ENCODE data around the gene RNU1-2. TPM values are rescaled to one million over a fixed set of nuclear protein-coding genes. Genes with fewer than 3 reads are reported as not detected.
A peak's percentile ranks its signal among the peaks of the same experiment; 100 is the strongest.
"Not testable (repeated sequence)": the region's sequence is repeated elsewhere in the genome, so short reads cannot be mapped to it uniquely, and the experiment has no call there.

Gene RNU1-2
- total RNA-seq, 5 donors from 2014 or later (not counting 1 experiment from before 2014, with no cell fraction given): 2,148 to 4,743 (median 3,650) TPM

GRCh38 chr1:16873076-16873879 lies 22.5 kb upstream of the RNU1-2 start:
- ATAC-seq (replicated peaks in 1 of 4): peak; percentile 64 to 73 (median 66)
- not testable (repeated sequence) for H3K27ac ChIP-seq (ENCODE audit: low read length)

GRCh38 chr1:16874968-16875765 lies 20.6 kb upstream of the RNU1-2 start:
- 78% methylated on average over 8 of the region's 35 CpGs for WGBS (ENCODE audit: insufficient coverage)
- POLR2A ChIA-PET, H3K36me3 Mint-ChIP-seq: not testable (repeated sequence)

More at GRCh38 chr1:16873076-16873879, 22.5 kb upstream of the RNU1-2 start:
- H3K27ac Mint-ChIP-seq; H3K9me3 Mint-ChIP-seq; H3K9me3 ChIP-seq; CTCF ChIA-PET; H3K36me3 ChIP-seq (ENCODE audit: control insufficient read depth in 2 of 2, extremely low read depth in 1 of 2, insufficient read depth in 1 of 2, low read length in 1 of 2); POLR2A ChIA-PET; H3K36me3 Mint-ChIP-seq: not testable (repeated sequence)
- H3K4me1 Mint-ChIP-seq: peaks cover 11 to 13% (median 12%) of the 10 kb centered on the region in 3 donors
- peaks cover 0 to 32% of the 10 kb centered on the region in 2 experiments for H3K27me3 ChIP-seq (replicated peaks in 1 of 2; ENCODE audit: control insufficient read depth in 2 of 2, extremely low read depth in 1 of 2, insufficient read depth in 2 of 2, low read length in 1 of 2)
- WGBS (ENCODE audit: insufficient coverage): 43% methylated on average over 13 of the region's 52 CpGs
- peak overlapping the region in 1 of 2 donors; percentile 21 for H3K4me3 ChIP-seq (ENCODE audit: control insufficient read depth in 1 of 2, extremely low read depth in 1 of 2, low read length in 1 of 2)
- DNase-seq: peak in 33 of 35 experiments; percentile 26 to 83 (median 55)
- H3K4me3 Mint-ChIP-seq: peak overlapping the region; percentile 74 to 85 (median 75)
- H3K4me1 ChIP-seq (ENCODE audit: control insufficient read depth in 1 of 2, extremely low read depth in 1 of 2, insufficient read depth in 2 of 2, low read length in 2 of 2): peaks cover 0 to 15% of the 10 kb centered on the region in 2 experiments
- H3K27me3 Mint-ChIP-seq: peaks cover 12 to 44% of the 10 kb centered on the region in 2 donors

GRCh38 chr1:16881742-16882141 lies 14.0 kb upstream of the RNU1-2 start:
- H3K27ac Mint-ChIP-seq; POLR2A ChIA-PET; H3K9me3 Mint-ChIP-seq; H3K4me3 ChIP-seq (ENCODE audit: control insufficient read depth in 1 of 2, extremely low read depth in 1 of 2, low read length in 1 of 2); ATAC-seq (replicated peaks in 1 of 4); CTCF ChIA-PET; H3K4me1 Mint-ChIP-seq; H3K36me3 Mint-ChIP-seq; H3K27me3 ChIP-seq (replicated peaks in 1 of 2; ENCODE audit: control insufficient read depth in 2 of 2, extremely low read depth in 1 of 2, insufficient read depth in 2 of 2, low read length in 1 of 2); H3K27ac ChIP-seq (ENCODE audit: low read length); H3K36me3 ChIP-seq (ENCODE audit: control insufficient read depth in 2 of 2, extremely low read depth in 1 of 2, insufficient read depth in 1 of 2, low read length in 1 of 2); H3K9me3 ChIP-seq; H3K4me1 ChIP-seq (ENCODE audit: control insufficient read depth in 1 of 2, extremely low read depth in 1 of 2, insufficient read depth in 2 of 2, low read length in 2 of 2); H3K4me3 Mint-ChIP-seq; DNase-seq: not testable (repeated sequence)
- H3K27me3 Mint-ChIP-seq: peaks cover 12 to 44% of the 10 kb centered on the region in 2 donors
- 100% methylated on average over 1 of the region's 1 CpG for WGBS (ENCODE audit: insufficient coverage)

More at GRCh38 chr1:16874968-16875765, 20.6 kb upstream of the RNU1-2 start:
- Mint-ChIP-seq H3K27me3 (peaks cover 17 to 54% of the 10 kb centered on the region in 2 donors), H3K4me1 (peaks cover 11 to 13% (median 12%) of the 10 kb centered on the region in 3 donors), H3K27ac (peak overlapping the region in 1 of 2 donors; percentile 50)
- ATAC-seq (replicated peaks in 1 of 4); H3K4me3 Mint-ChIP-seq; H3K9me3 Mint-ChIP-seq; H3K4me3 ChIP-seq (ENCODE audit: control insufficient read depth in 1 of 2, extremely low read depth in 1 of 2, low read length in 1 of 2); DNase-seq; CTCF ChIA-PET; H3K9me3 ChIP-seq; H3K27ac ChIP-seq (ENCODE audit: low read length); H3K36me3 ChIP-seq (ENCODE audit: control insufficient read depth in 2 of 2, extremely low read depth in 1 of 2, insufficient read depth in 1 of 2, low read length in 1 of 2): not testable (repeated sequence)
- Histone ChIP-seq H3K4me1 (ENCODE audit: control insufficient read depth in 1 of 2, extremely low read depth in 1 of 2, insufficient read depth in 2 of 2, low read length in 2 of 2) (peaks cover 0 to 15% of the 10 kb centered on the region in 2 experiments), H3K27me3 (replicated peaks in 1 of 2; ENCODE audit: control insufficient read depth in 2 of 2, extremely low read depth in 1 of 2, insufficient read depth in 2 of 2, low read length in 1 of 2) (peaks cover 0 to 28% of the 10 kb centered on the region in 2 experiments)

GRCh38 chr1:16882986-16883385 lies 12.8 kb upstream of the RNU1-2 start:
- Histone ChIP-seq H3K4me1 (ENCODE audit: control insufficient read depth in 1 of 2, extremely low read depth in 1 of 2, insufficient read depth in 2 of 2, low read length in 2 of 2) (no peaks in the 10 kb centered on the region), H3K36me3 (ENCODE audit: control insufficient read depth in 2 of 2, extremely low read depth in 1 of 2, insufficient read depth in 1 of 2, low read length in 1 of 2) (no peaks in the 10 kb centered on the region), H3K27ac (ENCODE audit: low read length) (no peak overlapping the region), H3K27me3 (replicated peaks in 1 of 2; ENCODE audit: control insufficient read depth in 2 of 2, extremely low read depth in 1 of 2, insufficient read depth in 2 of 2, low read length in 1 of 2) (peaks cover 3 to 4% of the 10 kb centered on the region in 2 experiments), H3K9me3 (no peaks in the 10 kb centered on the region), H3K4me3 (ENCODE audit: control insufficient read depth in 1 of 2, extremely low read depth in 1 of 2, low read length in 1 of 2) (no peak overlapping the region)
- no peak overlapping the region for H3K27ac Mint-ChIP-seq
- CTCF ChIA-PET: no interaction called here
- POLR2A ChIA-PET: no interaction called here
- H3K27me3 Mint-ChIP-seq: peaks cover 12 to 35% of the 10 kb centered on the region in 2 donors
- 78% methylated on average over 2 of the region's 4 CpGs for WGBS (ENCODE audit: insufficient coverage)
- H3K9me3 Mint-ChIP-seq: no peaks in the 10 kb centered on the region
- H3K4me1 Mint-ChIP-seq: peaks cover 0 to 2% (median under 1%) of the 10 kb centered on the region in 3 donors
- no peaks in the 10 kb centered on the region for H3K36me3 Mint-ChIP-seq
- DNase-seq (no peak), ATAC-seq (replicated peaks in 1 of 4) (no peak)
- no peak overlapping the region for H3K4me3 Mint-ChIP-seq

GRCh38 chr1:16884487-16884886 lies 11.3 kb upstream of the RNU1-2 start:
- H3K4me1 ChIP-seq (ENCODE audit: control insufficient read depth in 1 of 2, extremely low read depth in 1 of 2, insufficient read depth in 2 of 2, low read length in 2 of 2); H3K27ac Mint-ChIP-seq; DNase-seq; H3K4me3 Mint-ChIP-seq; CTCF ChIA-PET; H3K36me3 ChIP-seq (ENCODE audit: control insufficient read depth in 2 of 2, extremely low read depth in 1 of 2, insufficient read depth in 1 of 2, low read length in 1 of 2); H3K36me3 Mint-ChIP-seq; H3K9me3 ChIP-seq; ATAC-seq (replicated peaks in 1 of 4); H3K4me3 ChIP-seq (ENCODE audit: control insufficient read depth in 1 of 2, extremely low read depth in 1 of 2, low read length in 1 of 2); POLR2A ChIA-PET; H3K27me3 ChIP-seq (replicated peaks in 1 of 2; ENCODE audit: control insufficient read depth in 2 of 2, extremely low read depth in 1 of 2, insufficient read depth in 2 of 2, low read length in 1 of 2); H3K27ac ChIP-seq (ENCODE audit: low read length); H3K9me3 Mint-ChIP-seq: not testable (repeated sequence)
- WGBS (ENCODE audit: insufficient coverage): 40% methylated on average over 1 of the region's 5 CpGs
- Mint-ChIP-seq H3K4me1 (peaks cover 13 to 16% (median 15%) of the 10 kb centered on the region in 3 donors), H3K27me3 (peaks cover 12 to 28% of the 10 kb centered on the region in 2 donors)

GRCh38 chr1:16886860-16887605 lies 8.7 kb upstream of the RNU1-2 start:
- Histone ChIP-seq H3K4me1 (ENCODE audit: control insufficient read depth in 1 of 2, extremely low read depth in 1 of 2, insufficient read depth in 2 of 2, low read length in 2 of 2) (peaks cover 8 to 10% of the 10 kb centered on the region in 2 experiments), H3K9me3 (no peaks in the 10 kb centered on the region), H3K27me3 (replicated peaks in 1 of 2; ENCODE audit: control insufficient read depth in 2 of 2, extremely low read depth in 1 of 2, insufficient read depth in 2 of 2, low read length in 1 of 2) (peaks cover 2 to 6% of the 10 kb centered on the region in 2 experiments), H3K36me3 (ENCODE audit: control insufficient read depth in 2 of 2, extremely low read depth in 1 of 2, insufficient read depth in 1 of 2, low read length in 1 of 2) (no peaks in the 10 kb centered on the region), H3K27ac (ENCODE audit: low read length) (no peak overlapping the region), H3K4me3 (ENCODE audit: control insufficient read depth in 1 of 2, extremely low read depth in 1 of 2, low read length in 1 of 2) (no peak overlapping the region)
- whole genome bisulfite sequencing (ENCODE audit: insufficient coverage): 94% methylated on average over 19 of the region's 20 CpGs
- POLR2A ChIA-PET: no interaction called here
- Mint-ChIP-seq H3K4me3 (no peak overlapping the region), H3K27me3 (peaks cover 0 to 12% of the 10 kb centered on the region in 2 donors), H3K4me1 (peaks cover 21 to 31% (median 27%) of the 10 kb centered on the region in 3 donors), H3K9me3 (no peaks in the 10 kb centered on the region), H3K36me3 (no peaks in the 10 kb centered on the region), H3K27ac (no peak overlapping the region)
- DNase-seq (no peak), ATAC-seq (replicated peaks in 1 of 4) (no peak)
- CTCF ChIA-PET: interaction anchor here in 1 of 2 donors (0.6 kb wide), 1 partner anchor 64 kb away, joined by 3 read pairs; no protein-coding TSS in a partner anchor

Measured in T-cell (primary cell).